Heart left ventricle (tissue), 16 donors: Measurements from ENCODE around the gene USP12. TPM values are rescaled to one million over a fixed set of nuclear protein-coding genes. Genes with fewer than 3 reads are reported as not detected.
A peak's percentile ranks its signal among the peaks of the same experiment; 100 is the strongest.

Experiments used
- ATAC-seq, 4 donors: fragments of 200-7000 bp; cut with Tn5 transposase; one replicate each; pipeline ENCODE4 v1.9.1; 2020 to 2022; ENCODE audit warnings: moderate library complexity in 4 of 4, mild to moderate bottlenecking in 3 of 4, moderate number of reproducible peaks in 1 of 4
- DNase-seq, 5 donors: peaks; one replicate each; pipeline ENCODE4 v3.0.0-alpha.2; 2020
- H3K27ac ChIP-seq, 12 donors: fragments of 200-600 bp; sonication (generic) in 4 of 12; one replicate each; pipeline versions ENCODE4 v1.5.0 to v1.8.0; 2016 to 2022; ENCODE audit warnings: mild to moderate bottlenecking in 2 of 12
- H3K27me3 ChIP-seq, 9 donors: fragments of 200-600 bp; sonication (generic) in 2 of 9; one replicate each; pipeline versions ENCODE4 v1.5.1 to v1.8.0; 2016 to 2022; ENCODE audit warnings: mild to moderate bottlenecking in 3 of 9
- H3K36me3 ChIP-seq, 9 donors: fragments of 200-600 bp; sonication (generic) in 2 of 9; one replicate each; pipeline versions ENCODE4 v1.5.0 to v1.8.0; 2018 to 2022; ENCODE audit warnings: mild to moderate bottlenecking in 2 of 9
- H3K4me1 ChIP-seq, 12 donors: fragments of 200-600 bp; sonication (generic) in 4 of 12; one replicate each; pipeline versions ENCODE4 v1.5.0 to v1.8.0; 2016 to 2022; ENCODE audit warnings: mild to moderate bottlenecking in 3 of 12
- H3K4me3 ChIP-seq, 12 donors: fragments of 200-600 bp; sonication (generic) in 4 of 12; one replicate each; pipeline versions ENCODE4 v1.5.0 to v1.8.0; 2017 to 2022; ENCODE audit warnings: mild to moderate bottlenecking in 9 of 12, moderate library complexity in 4 of 12
- H3K9me3 ChIP-seq, 12 donors: fragments of 200-600 bp; sonication (generic) in 4 of 12; one replicate each; pipeline versions ENCODE4 v1.5.0 to v1.8.0; 2016 to 2022; ENCODE audit warnings: mild to moderate bottlenecking in 1 of 12
- POLR2A ChIP-seq, 2 donors: fragments of 450-650 bp; IDR thresholded peaks; one replicate each; pipeline ENCODE4 v1.6.1; 2017; ENCODE audit warnings: antibody characterized with exemption in 2 of 2, mild to moderate bottlenecking in 2 of 2, moderate library complexity in 2 of 2
- WGBS, 4 donors: extraction: QIAGEN DNeasy Blood & Tissue Kit in 2 of 4; methylation state at CpG; one replicate each; pipeline versions ENCODE4 v1.1.5 to v1.1.7; 2013 to 2018; 5-methylcytosine and 5-hydroxymethylcytosine counted together
- intact Hi-C, 10 donors: fragments of 100-400 bp; cut with DNase I; formaldehyde crosslinking; loops; one replicate each; pipeline versions ENCODE4 v1.11.1 to v1.14.2; 2022
- polyA plus RNA-seq, 2 donors: library from polyadenylated mRNA; stranded (reverse); fragments of 200-250 nt; gene quantifications; one replicate each; pipeline ENCODE4 v1.2.3, GENCODE V29; 2013
- total RNA-seq, 9 donors: library from RNA; depleted of rRNA in 2 of 9; stranded (reverse); fragments of >200 nt in 2 of 9; fragmentation: NEBNext Ultra II Directional in 3 of 9; extraction: Animal tissue kit (Norgen Biotek cat#: 25700) in 3 of 9; gene quantifications; one replicate each; pipeline versions ENCODE4 v1.1.0 to v1.2.4, GENCODE V29; 2016 to 2023
- TF ChIP-seq, protein P1 (sequence below), 12 donors: fragments of 200-600 bp; sonication (generic) in 4 of 12; IDR thresholded peaks; one replicate each; pipeline versions ENCODE4 v1.5.0 to v1.8.0; 2018 to 2022; ENCODE audit warnings: antibody characterized with exemption in 12 of 12, mild to moderate bottlenecking in 5 of 12
- donor health status: ischemic (EF 13 %, LVEDD 7.1; RV severe dilation, severe dysfunction).
- donor health status: healthy with polysubstance abuse.
- donor health status: DM: no; HTN: yes; CAD: no.
- donor health status: DM: no; HTN: no; CAD: no.
- donor health status: ischemic (EF 25% LVEDD 6.9; RV normal size, moderate dysfunction).
- donor health status: ischemic (EF 25% LVEDD 5.7; RV mildly dilated, moderate dysfunction).
- donor health status: healthy.
- donor health status: DM: yes; HTN: yes; CAD: no.
- donor health status: ischemic (EF 35%, LVEDD 5.7; RV mildly dilated, moderate dysfunction).
- donor health status: nonischemic (EF 11% LVEDD 7.7; RV severe dilation, severe dysfunction).
- donor health status: DM: yes; HTN: yes; CAD: no.
- donor health status: PGD.
- donor health status: ischemic (EF 29% LVEDD 5.4; RV normal size, mild dysfunction).
- donor health status: nonischemic (EF 23%, LVEDD 6.1; RV moderate dilation, normal function).

Gene USP12
- total and polyA plus RNA-seq, 11 donors: 5.1 to 35.4 (median 20.8) TPM

GRCh38 chr13:27118428-27119054 is 53.1 kb downstream of the USP12 start:
- Histone ChIP-seq H3K9me3 (peaks cover 0 to 4% (median 0%) of the 10 kb centered on the region in 12 donors), H3K4me3 (no peak overlapping the region), H3K27me3 (no peaks in the 10 kb centered on the region), H3K36me3 (peaks cover 0 to 16% (median 14%) of the 10 kb centered on the region in 9 donors), H3K27ac (peak overlapping the region in 1 of 12 donors; percentile 25), H3K4me1 (peaks cover 0 to 40% (median 17%) of the 10 kb centered on the region in 12 donors)
- WGBS, 4 donors: 91 to 96% (median 95%) methylated on average over 3 of the region's 3 CpGs
- TF ChIP-seq POLR2A (IDR thresholded peaks at IDR 0.05): no peak
- TF ChIP-seq, protein P1, sequence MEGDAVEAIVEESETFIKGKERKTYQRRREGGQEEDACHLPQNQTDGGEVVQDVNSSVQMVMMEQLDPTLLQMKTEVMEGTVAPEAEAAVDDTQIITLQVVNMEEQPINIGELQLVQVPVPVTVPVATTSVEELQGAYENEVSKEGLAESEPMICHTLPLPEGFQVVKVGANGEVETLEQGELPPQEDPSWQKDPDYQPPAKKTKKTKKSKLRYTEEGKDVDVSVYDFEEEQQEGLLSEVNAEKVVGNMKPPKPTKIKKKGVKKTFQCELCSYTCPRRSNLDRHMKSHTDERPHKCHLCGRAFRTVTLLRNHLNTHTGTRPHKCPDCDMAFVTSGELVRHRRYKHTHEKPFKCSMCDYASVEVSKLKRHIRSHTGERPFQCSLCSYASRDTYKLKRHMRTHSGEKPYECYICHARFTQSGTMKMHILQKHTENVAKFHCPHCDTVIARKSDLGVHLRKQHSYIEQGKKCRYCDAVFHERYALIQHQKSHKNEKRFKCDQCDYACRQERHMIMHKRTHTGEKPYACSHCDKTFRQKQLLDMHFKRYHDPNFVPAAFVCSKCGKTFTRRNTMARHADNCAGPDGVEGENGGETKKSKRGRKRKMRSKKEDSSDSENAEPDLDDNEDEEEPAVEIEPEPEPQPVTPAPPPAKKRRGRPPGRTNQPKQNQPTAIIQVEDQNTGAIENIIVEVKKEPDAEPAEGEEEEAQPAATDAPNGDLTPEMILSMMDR (IDR thresholded peaks at IDR 0.05): no peak
- no peak for DNase-seq
- no peak for ATAC-seq
- intact Hi-C loops: no loop called here

GRCh38 chr13:27117952-27118351 is 53.7 kb downstream of the USP12 start:
- TF ChIP-seq, protein P1 (IDR thresholded peaks at IDR 0.05): no peak
- no peak for TF ChIP-seq POLR2A (IDR thresholded peaks at IDR 0.05)
- H3K9me3 ChIP-seq: peaks cover 0 to 2% (median 0%) of the 10 kb centered on the region in 12 donors
- no peak for DNase-seq
- no peaks in the 10 kb centered on the region for H3K27me3 ChIP-seq
- H3K27ac ChIP-seq: peak overlapping the region in 1 of 12 donors; percentile 25
- no peak overlapping the region for H3K4me3 ChIP-seq
- peaks cover 0 to 17% (median 15%) of the 10 kb centered on the region in 9 donors for H3K36me3 ChIP-seq
- peaks cover 0 to 40% (median 17%) of the 10 kb centered on the region in 12 donors for H3K4me1 ChIP-seq
- no peak for ATAC-seq
- WGBS, 4 donors: 51 to 62% (median 57%) methylated on average over 5 of the region's 5 CpGs
- intact Hi-C loops: no loop called here

DNA sequence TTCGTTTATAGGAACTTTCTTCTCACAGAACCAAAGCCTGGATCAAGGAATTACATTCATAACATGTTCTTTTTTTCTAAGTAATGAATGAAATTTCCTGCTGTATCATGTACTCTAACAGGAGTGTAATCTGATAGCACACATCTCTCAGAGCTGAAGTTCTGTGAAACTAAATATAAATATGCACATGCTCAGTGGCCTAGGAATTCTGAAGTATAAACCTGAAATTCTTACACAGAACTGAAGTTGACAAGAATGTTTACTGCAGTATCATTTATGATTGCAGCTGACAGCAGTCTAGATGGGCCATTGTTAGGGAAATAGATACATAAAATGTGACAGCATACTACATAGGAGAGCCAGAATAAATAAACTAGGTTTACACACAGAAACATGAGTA is 54.5 kb downstream of the USP12 start:
- H3K4me3 ChIP-seq: no peak overlapping the region
- WGBS, 4 donors: 72 to 75% (median 73%) methylated on average over 1 of the region's 1 CpG
- no peaks in the 10 kb centered on the region for H3K27me3 ChIP-seq
- H3K4me1 ChIP-seq: peaks cover 0 to 40% (median 17%) of the 10 kb centered on the region in 12 donors
- H3K9me3 ChIP-seq: no peaks in the 10 kb centered on the region
- DNase-seq (no peak), ATAC-seq (no peak)
- H3K36me3 ChIP-seq: peaks cover 0 to 18% (median 15%) of the 10 kb centered on the region in 9 donors
- intact Hi-C loops: no loop called here
- no peak overlapping the region for H3K27ac ChIP-seq
- no peak for TF ChIP-seq POLR2A (IDR thresholded peaks at IDR 0.05)
- TF ChIP-seq, protein P1 (IDR thresholded peaks at IDR 0.05): no peak

GRCh38 chr13:27113436-27113835 is 58.2 kb downstream of the USP12 start:
- Histone ChIP-seq H3K27me3 (no peaks in the 10 kb centered on the region), H3K27ac (no peak overlapping the region), H3K4me3 (no peak overlapping the region), H3K36me3 (peaks cover 0 to 18% (median 15%) of the 10 kb centered on the region in 9 donors), H3K9me3 (no peaks in the 10 kb centered on the region), H3K4me1 (peaks cover 0 to 16% (median 5%) of the 10 kb centered on the region in 12 donors)
- ATAC-seq: no peak
- WGBS, 4 donors: 92 to 96% (median 94%) methylated on average over 4 of the region's 4 CpGs
- TF ChIP-seq, protein P1 (IDR thresholded peaks at IDR 0.05): no peak
- no peak for TF ChIP-seq POLR2A (IDR thresholded peaks at IDR 0.05)
- intact Hi-C loops: no loop called here
- DNase-seq: no peak
